G401 (cell line): ENCODE results near the gene ZXDC. TPM values are rescaled to one million over a fixed set of nuclear protein-coding genes. Genes with fewer than 3 reads are reported as not detected.

Experiments
- DNase-seq: peaks from one replicate; pipeline ENCODE4 v3.0.0-alpha.2; 2015; ENCODE audit warnings: low spot score
- in situ Hi-C: cut with HindIII; loops from 2 replicates; pipeline ENCODE4 v1.10.0; 2016; ENCODE audit warnings: low sequenced_read_pairs, mixed read lengths
- total RNA-seq: library from RNA; depleted of rRNA; stranded (reverse); fragments of >200 nt; shearing (Covaris generic); gene quantifications from 2 replicates; pipeline ENCODE4 v1.2.3, GENCODE V29; 2014

The ZXDC gene
- total RNA-seq, 1 experiment from 2014 or later: 18.9 TPM

- no peak for DNase-seq
- in situ Hi-C loops: no loop called here
These were observed 32.8 kb downstream of the ZXDC start for GRCh38 chr3:126442856-126443242.

GRCh38 chr3:126442094-126442855 lies 33.4 kb downstream of the ZXDC start:
- in situ Hi-C loops: no loop called here
- DNase-seq: no peak

- DNase-seq: no peak
- in situ Hi-C loops: no loop called here
These were observed 34.3 kb downstream of the ZXDC start for GRCh38 chr3:126441256-126441880.

- in situ Hi-C loops: no loop called here
- DNase-seq: no peak
These were observed 35.0 kb downstream of the ZXDC start for GRCh38 chr3:126440709-126440995.

- in situ Hi-C loops: no loop called here
- no peak for DNase-seq
These were observed 35.6 kb downstream of the ZXDC start for GRCh38 chr3:126439968-126440708.

- DNase-seq: no peak
- in situ Hi-C loops: no loop called here
These were observed 36.2 kb downstream of the ZXDC start for GRCh38 chr3:126439346-126439967.

- in situ Hi-C loops: no loop called here
- DNase-seq: no peak
These were observed 36.9 kb downstream of the ZXDC start for GRCh38 chr3:126438746-126439145.

- in situ Hi-C loops: no loop called here
- DNase-seq: no peak
These were observed 37.5 kb downstream of the ZXDC start for GRCh38 chr3:126438186-126438585.

GRCh38 chr3:126436826-126437717 lies 38.6 kb downstream of the ZXDC start:
- no peak for DNase-seq

GRCh38 chr3:126435456-126436315 lies 40.0 kb downstream of the ZXDC start:
- in situ Hi-C loops: no loop called here
- no peak for DNase-seq

More at GRCh38 chr3:126436826-126437717, 38.6 kb downstream of the ZXDC start:
- in situ Hi-C loops: no loop called here

GRCh38 chr3:126434931-126435411 lies 40.7 kb downstream of the ZXDC start:
- in situ Hi-C loops: no loop called here
- DNase-seq: no peak

GRCh38 chr3:126434264-126434590 lies 41.5 kb downstream of the ZXDC start:
- in situ Hi-C loops: no loop called here
- no peak for DNase-seq

- no peak for DNase-seq
- in situ Hi-C loops: no loop called here
These were observed 42.0 kb downstream of the ZXDC start for GRCh38 chr3:126433496-126434263.

- DNase-seq: no peak
- in situ Hi-C loops: no loop called here
These were observed 42.6 kb downstream of the ZXDC start for GRCh38 chr3:126433105-126433430.

- no peak for DNase-seq
- in situ Hi-C loops: no loop called here
These were observed 43.2 kb downstream of the ZXDC start for GRCh38 chr3:126432361-126433104.

- in situ Hi-C loops: no loop called here
- DNase-seq: no peak
These were observed 44.6 kb downstream of the ZXDC start for GRCh38 chr3:126431103-126431534.

GRCh38 chr3:126424751-126425150 lies 50.9 kb downstream of the ZXDC start:
- DNase-seq: no peak
- in situ Hi-C loops: no loop called here
